ENCODE data around the gene LRRC74A.

Gene LRRC74A

DNA sequence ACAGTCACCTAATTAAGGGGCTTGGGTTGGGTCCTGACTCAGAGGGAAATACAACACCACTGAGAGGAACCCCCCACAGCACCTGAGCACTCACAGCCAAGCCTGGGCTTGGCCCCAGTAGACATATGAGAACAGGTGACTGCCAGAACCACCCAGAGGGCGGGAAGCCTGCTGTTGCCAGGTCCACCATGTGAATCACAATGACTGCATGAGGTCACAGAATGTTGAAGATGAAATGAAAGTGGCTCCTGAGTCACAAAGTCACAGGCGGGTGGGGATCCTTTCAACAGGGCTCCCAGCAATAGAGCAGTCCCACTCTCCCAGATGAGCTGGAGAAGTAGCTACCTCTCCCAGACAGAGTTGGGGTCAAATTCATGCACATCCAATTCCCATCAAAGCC, at the start of gene LRRC74A:
Gene LRRC74A (plus strand): TSS at position 287 of the 400 bp plus-strand sequence. CDS start 290 bp downstream, outside the sequence.
- Mint-ChIP-seq H3K36me3 (no peaks in the 10 kb centered on the region), H3K4me1 (no peaks in the 10 kb centered on the region), H3K9me3 (no peaks in the 10 kb centered on the region), H3K4me3 (no peak within 1 kb of the TSS), H3K27me3 (peaks cover 7% of the 10 kb centered on the region), H3K27ac (no peak within 1 kb of the TSS)
- ATAC-seq (ENCODE audit: low read depth) (no peak), DNase-seq (ENCODE audit: low spot score in 2 of 2) (no peak)

DNA sequence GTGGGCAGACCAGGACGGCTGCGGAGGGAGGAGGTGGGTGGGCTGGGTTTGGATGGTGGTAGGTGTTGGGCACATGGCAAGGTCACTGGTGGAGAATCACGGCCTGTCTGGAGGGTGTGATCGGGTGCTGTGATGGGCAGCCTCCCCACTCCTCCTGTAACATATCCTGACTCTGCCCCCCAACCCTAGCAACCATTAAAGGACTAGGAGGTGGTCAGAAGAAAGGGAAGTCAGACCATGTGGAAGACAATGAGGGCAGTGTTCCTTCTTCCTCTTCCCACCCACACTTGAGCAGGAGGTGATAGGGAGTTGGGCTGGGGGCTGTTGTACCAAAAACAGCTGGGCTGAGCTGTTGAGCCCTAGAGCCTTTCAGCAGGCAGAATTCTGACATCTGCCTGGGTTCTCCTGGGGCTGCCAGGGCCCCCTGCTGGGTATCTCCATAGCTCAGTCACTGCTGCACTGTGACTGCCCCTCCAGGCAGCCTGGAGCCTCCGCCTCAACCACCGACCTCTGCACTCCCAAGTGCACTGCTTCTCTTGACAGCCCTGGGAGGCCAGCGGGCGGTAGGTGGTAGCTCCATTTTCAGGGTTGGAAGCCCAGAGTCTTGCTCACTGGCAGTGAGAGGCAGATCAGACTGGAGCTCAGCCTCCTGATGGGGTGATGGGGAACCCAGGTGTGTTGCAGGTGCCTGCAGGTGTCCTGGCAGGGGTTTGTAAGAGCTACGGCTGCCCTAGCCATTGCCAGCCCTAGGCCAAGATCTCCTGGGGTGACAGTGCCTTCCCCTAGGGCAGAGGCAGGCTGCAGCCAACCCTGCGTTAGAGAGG, 49.6 kb upstream of the LRRC74A start:
- peaks cover 6% of the 10 kb centered on the region for H3K27me3 Mint-ChIP-seq
- H3K27ac Mint-ChIP-seq = no peak overlapping the region
- H3K4me3 Mint-ChIP-seq = no peak overlapping the region
- H3K9me3 Mint-ChIP-seq = no peaks in the 10 kb centered on the region
- H3K36me3 Mint-ChIP-seq = peaks cover 3% of the 10 kb centered on the region
- H3K4me1 Mint-ChIP-seq = no peaks in the 10 kb centered on the region
- DNase-seq (ENCODE audit: low spot score in 2 of 2) = no peak
- ATAC-seq (ENCODE audit: low read depth) = no peak

DNA sequence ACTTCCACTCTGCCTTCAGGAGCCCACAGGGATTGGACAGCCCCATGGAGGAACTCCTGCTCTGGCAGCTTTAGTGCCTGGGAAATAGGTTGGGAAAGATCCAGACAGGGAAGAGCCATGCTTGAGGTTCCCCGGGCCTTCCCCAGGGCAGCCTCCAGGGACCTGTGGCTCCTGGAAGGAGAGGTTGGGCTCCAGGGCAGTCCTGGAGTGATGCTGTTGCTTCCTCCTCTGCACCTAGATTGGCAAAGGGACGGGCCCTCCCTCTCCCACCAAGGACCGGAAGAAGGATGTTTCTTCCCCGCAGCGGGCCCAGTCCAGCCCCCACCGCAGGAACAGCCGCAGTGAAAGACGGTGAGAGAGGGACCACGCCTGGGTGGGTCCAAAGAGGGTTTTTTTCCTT, 48.5 kb upstream of the LRRC74A start:
- Mint-ChIP-seq H3K4me3 (no peak overlapping the region), H3K36me3 (peaks cover 3% of the 10 kb centered on the region), H3K9me3 (no peaks in the 10 kb centered on the region), H3K4me1 (no peaks in the 10 kb centered on the region), H3K27me3 (no peaks in the 10 kb centered on the region), H3K27ac (no peak overlapping the region)
- DNase-seq (ENCODE audit: low spot score in 2 of 2) (no peak), ATAC-seq (ENCODE audit: low read depth) (no peak)

DNA sequence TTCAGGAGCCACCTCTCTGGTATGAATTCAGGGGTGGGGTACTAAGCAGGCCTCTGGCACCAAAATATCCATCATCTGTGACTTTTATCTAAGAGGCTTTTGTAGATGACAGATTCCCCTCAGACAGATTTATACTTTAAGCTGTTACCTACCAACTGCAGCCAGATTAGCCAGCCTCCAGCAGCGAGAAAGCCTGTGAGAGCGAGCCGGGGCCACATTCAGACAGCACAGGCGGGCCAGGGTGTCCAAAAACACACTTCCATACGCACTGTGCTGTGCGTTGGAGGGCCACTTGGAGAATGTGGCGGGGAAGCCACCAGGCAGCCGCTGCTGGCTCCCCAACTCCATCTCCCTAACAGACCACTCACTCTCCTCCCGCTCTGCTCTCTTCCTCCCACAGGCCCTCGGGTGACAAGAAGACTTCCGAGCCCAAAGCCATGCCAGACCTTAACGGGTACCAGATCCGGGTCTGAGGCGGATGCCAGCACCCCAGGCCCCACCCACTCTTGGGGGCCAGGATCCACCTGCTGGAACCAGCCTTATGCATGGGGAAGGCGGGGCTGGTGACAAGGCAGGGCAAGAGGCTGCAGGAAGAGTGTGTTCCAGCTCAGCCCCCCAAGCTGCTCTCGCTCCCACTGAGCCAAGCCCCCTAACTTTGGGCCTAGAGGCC, 47.5 kb upstream of the LRRC74A start:
- Mint-ChIP-seq H3K4me1 (no peaks in the 10 kb centered on the region), H3K4me3 (no peak overlapping the region)

DNA sequence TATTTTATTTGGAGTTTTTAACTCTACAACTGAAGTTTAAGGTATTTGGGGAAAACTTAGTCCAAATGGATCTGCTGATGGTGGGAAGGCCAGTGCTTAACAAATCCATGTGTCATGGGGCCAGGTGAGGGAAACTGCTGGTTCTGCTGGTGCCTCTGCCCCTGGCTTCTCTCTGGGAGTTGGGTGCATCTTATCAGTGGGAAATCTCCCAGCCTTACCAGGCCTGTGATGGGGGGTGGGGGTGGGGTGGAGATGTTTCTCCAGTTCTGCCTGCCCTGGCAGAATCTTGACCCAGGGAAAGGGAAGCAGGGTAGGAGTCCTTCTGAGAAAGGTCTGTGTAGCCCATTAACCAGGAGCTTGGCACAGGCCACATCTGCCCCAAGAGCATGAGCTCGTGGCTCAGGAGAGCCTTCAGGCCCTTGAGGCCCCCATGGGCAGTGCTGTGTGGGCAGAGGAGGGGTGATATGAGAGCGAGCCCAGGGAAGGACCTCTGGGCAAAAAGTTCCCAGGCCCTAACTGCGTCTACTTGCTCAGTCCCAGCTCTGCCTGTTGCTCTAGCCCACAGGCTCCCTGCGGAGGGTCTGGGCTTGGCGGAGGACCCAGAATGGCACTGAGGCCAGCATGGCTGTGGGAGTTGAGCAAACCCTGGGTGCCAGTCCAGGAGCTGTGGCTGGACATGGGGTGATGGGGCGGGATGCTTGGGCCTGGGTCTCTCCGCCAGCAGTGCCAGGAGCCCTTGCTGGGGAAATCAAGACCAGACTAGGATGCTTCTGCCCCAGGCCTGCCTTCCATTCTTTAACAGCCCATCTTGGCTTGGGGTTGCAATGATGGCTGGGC, 46.8 kb upstream of the LRRC74A start:
- DNase-seq (ENCODE audit: low spot score in 2 of 2) (no peak), ATAC-seq (ENCODE audit: low read depth) (no peak)
- Mint-ChIP-seq H3K27me3 (no peaks in the 10 kb centered on the region), H3K4me1 (no peaks in the 10 kb centered on the region), H3K36me3 (peaks cover 5% of the 10 kb centered on the region), H3K27ac (peak overlapping the region; percentile 3), H3K4me3 (no peak overlapping the region), H3K9me3 (no peaks in the 10 kb centered on the region)

More for the DNA sequence above, 47.5 kb upstream of the LRRC74A start:
- DNase-seq (ENCODE audit: low spot score in 2 of 2) (no peak), ATAC-seq (ENCODE audit: low read depth) (no peak)
- Mint-ChIP-seq H3K9me3 (no peaks in the 10 kb centered on the region), H3K27ac (no peak overlapping the region), H3K36me3 (peaks cover 3% of the 10 kb centered on the region), H3K27me3 (no peaks in the 10 kb centered on the region)

DNA sequence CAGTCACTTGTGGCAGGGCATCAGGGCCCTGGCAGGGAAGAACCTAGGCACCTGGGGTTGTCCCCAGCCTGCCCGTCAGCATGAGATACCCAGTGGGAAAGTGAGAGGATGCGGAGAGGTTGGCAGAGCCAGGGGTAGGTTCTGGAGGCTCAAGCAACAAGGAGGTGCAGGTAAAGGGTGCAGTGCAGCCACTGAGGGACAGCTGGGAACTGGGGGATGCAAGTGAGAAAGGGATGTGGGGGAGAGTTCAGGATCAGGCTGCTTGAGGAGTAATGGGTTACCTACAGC, 46.2 kb upstream of the LRRC74A start:
- DNase-seq (ENCODE audit: low spot score in 2 of 2) (no peak), ATAC-seq (ENCODE audit: low read depth) (no peak)
- H3K27ac Mint-ChIP-seq = peak overlapping the region; percentile 3
- no peak overlapping the region for H3K4me3 Mint-ChIP-seq
- peaks cover 7% of the 10 kb centered on the region for H3K36me3 Mint-ChIP-seq
- no peaks in the 10 kb centered on the region for H3K9me3 Mint-ChIP-seq
- H3K27me3 Mint-ChIP-seq = no peaks in the 10 kb centered on the region
- H3K4me1 Mint-ChIP-seq = no peaks in the 10 kb centered on the region

DNA sequence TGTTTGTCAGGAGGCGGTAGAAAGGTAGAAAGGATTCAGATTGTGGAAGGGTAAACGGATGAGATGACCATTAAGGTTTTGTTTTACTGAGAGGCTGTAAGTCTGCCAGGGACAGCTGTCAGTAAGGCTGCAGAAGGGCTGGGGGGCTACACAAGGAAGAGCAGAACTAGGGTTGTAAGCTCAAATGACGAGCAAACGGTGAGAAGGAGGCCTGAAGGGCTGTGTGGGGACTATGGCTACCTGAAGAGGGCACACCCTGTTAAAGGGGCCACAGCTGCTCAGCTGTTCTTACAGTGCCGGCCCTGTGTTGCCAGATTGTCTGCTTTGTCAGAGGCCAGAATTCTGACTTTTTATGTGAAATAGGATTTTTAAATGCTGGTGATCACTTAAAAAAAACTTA, 45.8 kb upstream of the LRRC74A start:
- H3K27me3 Mint-ChIP-seq = no peaks in the 10 kb centered on the region
- DNase-seq (ENCODE audit: low spot score in 2 of 2) = no peak
- no peaks in the 10 kb centered on the region for H3K4me1 Mint-ChIP-seq
- no peaks in the 10 kb centered on the region for H3K9me3 Mint-ChIP-seq
- H3K4me3 Mint-ChIP-seq = no peak overlapping the region
- ATAC-seq (ENCODE audit: low read depth) = no peak
- H3K27ac Mint-ChIP-seq = peak overlapping the region; percentile 3
- peaks cover 8% of the 10 kb centered on the region for H3K36me3 Mint-ChIP-seq

DNA sequence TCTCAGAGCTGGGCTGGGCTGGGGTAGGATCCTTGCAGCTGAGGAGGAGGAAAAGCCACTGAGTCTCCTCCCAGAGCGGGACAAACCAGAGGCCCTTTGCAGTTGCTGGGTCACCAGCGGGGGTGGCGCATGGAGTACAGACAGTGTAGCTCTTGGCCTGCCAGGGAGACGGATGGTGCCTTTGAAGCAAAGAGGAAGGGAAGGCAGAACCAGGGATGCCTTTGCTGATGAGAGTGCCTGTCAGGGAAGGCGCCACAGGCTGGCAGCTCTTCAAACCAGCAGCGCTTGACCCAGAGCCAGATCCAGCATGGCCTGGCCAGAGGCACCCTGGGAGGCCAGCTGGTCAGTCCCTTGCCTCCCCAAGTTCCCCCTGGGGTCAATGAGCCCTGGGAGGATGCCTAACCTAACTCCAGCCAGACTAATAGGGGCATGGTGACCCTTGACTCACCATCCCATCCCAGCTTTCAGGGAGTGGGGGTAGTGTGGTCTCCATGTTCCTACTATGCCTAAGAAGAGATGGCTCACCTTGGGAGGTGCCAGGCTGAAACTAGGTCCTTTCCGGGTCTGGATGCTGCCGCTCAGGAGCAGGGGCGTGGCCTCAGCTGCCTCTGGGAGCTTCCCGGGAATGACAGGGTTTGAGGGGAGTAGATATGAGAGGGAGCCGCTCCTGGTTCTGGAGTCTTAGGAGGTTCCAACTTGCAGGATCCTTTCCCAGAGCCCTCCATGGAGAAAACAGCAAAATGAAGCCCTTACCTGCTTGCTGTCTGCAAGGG, 45.1 kb upstream of the LRRC74A start:
- Mint-ChIP-seq H3K36me3 (peaks cover 10% of the 10 kb centered on the region), H3K27me3 (no peaks in the 10 kb centered on the region), H3K4me1 (no peaks in the 10 kb centered on the region), H3K27ac (no peak overlapping the region), H3K9me3 (no peaks in the 10 kb centered on the region), H3K4me3 (no peak overlapping the region)
- ATAC-seq (ENCODE audit: low read depth) (no peak), DNase-seq (ENCODE audit: low spot score in 2 of 2) (no peak)

DNA sequence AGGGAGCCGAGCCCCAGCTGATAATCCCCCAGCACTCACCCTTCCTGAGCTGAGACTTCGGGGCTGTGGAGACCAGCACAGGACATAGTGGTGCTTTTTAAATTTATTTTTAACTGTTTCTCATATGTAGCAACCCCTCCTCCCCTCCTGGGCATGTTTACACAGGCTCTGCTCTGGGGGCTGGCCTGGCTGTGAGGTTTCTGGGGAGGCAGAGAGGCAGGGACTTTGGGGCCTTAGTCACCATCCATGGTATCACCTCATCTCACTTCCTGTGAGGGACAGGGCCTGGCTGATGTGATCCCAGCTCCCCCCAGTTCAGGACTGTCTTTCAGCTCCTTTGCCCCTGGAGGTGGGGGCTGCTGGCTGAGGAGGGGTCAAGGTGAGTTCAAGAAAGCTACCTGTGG, 44.6 kb upstream of the LRRC74A start:
- Mint-ChIP-seq H3K4me1 (no peaks in the 10 kb centered on the region), H3K4me3 (no peak overlapping the region), H3K9me3 (no peaks in the 10 kb centered on the region), H3K36me3 (peaks cover 13% of the 10 kb centered on the region), H3K27me3 (no peaks in the 10 kb centered on the region), H3K27ac (no peak overlapping the region)
- ATAC-seq (ENCODE audit: low read depth) (no peak), DNase-seq (ENCODE audit: low spot score in 2 of 2) (no peak)

DNA sequence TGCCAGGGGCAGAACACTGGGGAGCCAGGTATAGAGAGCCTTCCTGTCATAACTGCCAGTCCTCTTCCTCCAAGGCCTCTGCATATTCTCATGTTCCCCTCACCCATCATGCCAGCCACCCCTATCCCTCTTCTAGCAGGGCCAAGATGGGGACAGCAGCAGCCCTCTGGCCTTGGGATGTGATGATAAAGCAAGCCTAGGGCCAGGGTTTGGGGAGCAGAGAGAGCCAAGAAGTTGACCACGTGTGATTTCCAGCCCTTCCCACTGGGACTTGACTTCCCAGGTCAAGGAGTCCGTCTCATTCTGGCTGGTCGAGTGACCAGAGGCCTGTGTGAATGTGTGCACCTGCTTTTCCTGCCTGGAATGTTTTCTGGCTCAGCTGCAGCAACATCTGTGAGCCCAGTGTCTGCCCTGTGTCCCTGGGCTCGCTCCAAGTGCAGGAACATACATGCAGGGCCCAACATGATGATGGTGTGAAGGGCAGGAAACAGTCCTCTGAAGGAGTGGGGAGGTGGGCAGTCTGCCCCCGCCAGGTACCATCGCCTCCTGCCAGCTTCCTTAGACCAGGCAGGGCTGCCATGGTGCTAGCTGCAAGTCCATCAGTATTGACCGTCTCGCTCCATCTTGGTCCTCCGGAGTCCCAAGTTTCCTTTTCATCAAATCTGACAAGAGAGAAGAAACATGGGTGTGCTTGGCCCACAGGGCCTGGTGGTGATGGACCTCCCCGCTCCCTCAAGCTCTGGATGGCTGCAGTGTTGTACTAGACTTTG, 43.9 kb upstream of the LRRC74A start:
- ATAC-seq (ENCODE audit: low read depth) = no peak
- no peak overlapping the region for H3K4me3 Mint-ChIP-seq
- no peak for DNase-seq (ENCODE audit: low spot score in 2 of 2)

DNA sequence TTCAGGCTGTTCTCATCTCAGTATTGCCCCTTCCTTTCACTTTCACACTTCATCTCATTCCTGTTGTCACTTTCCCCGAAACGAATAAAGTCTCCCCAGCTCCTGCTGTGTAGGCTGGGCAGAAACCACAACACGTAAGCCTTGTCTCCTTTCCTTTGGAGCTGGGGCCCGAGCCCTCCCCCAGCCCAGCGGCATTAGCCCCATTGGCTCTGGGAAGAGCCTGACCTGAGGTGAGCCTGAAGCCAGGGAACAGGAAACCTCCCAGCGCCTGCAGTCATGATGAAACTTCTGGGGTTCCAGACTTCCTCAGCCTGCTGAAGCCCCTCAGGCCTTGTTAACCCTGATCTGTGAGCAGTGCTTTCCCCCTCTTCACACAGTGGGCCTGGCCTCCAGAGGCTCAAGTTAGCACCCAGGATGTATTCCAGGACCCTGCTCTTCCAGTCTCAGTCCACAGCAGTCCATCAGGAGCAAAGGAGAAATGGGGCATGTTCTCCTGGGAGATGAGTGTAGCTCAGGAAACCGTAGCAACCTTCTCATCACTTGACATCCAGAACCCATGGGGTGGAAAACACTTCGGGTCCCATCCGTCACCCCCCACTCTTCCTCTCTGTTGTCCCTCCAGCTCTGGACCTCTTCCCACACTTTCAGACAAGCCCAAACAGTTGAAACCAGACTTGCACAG, 43.2 kb upstream of the LRRC74A start:
- Mint-ChIP-seq H3K27ac (peak overlapping the region; percentile 17), H3K27me3 (no peaks in the 10 kb centered on the region), H3K4me1 (no peaks in the 10 kb centered on the region), H3K36me3 (peaks cover 19% of the 10 kb centered on the region), H3K9me3 (no peaks in the 10 kb centered on the region), H3K4me3 (no peak overlapping the region)
- DNase-seq (ENCODE audit: low spot score in 2 of 2) (no peak), ATAC-seq (ENCODE audit: low read depth) (no peak)

More for the DNA sequence above, 43.9 kb upstream of the LRRC74A start:
- H3K9me3 Mint-ChIP-seq = no peaks in the 10 kb centered on the region
- H3K27me3 Mint-ChIP-seq = no peaks in the 10 kb centered on the region
- peaks cover 14% of the 10 kb centered on the region for H3K36me3 Mint-ChIP-seq
- peak overlapping the region; percentile 17 for H3K27ac Mint-ChIP-seq
- H3K4me1 Mint-ChIP-seq = no peaks in the 10 kb centered on the region

DNA sequence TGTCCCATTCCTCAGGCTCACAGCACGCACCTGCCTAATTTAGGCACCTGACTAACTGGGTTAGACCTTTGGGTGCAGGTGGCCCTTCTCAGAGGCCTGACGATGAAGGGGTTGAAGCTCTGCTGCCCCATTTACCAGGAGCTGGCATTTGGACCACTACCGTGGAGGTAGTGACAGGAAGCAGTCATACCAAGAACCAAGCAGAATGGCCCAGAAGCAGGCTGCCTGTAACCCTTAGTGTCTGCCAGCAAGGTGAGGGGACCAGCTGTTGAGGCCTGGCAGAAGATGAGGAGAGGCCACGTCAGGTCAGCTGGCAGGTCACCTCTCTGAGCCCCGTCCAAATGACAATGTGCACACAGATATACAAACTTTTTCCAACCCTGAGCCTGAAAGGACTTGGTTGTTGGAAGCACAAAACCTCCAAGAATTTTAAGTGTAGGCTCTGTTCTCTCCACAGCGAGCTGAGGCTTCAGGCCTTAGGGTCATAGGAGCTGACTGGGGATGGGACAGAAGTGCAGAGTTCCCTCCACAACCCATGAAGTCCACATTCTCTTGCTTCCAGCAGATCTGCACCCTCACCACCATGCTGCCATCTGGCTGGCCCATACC, 41.8 kb upstream of the LRRC74A start:
- Mint-ChIP-seq H3K4me3 (no peak overlapping the region), H3K36me3 (peaks cover 27% of the 10 kb centered on the region), H3K27ac (no peak overlapping the region), H3K27me3 (no peaks in the 10 kb centered on the region), H3K4me1 (no peaks in the 10 kb centered on the region), H3K9me3 (no peaks in the 10 kb centered on the region)
- no peak for ATAC-seq (ENCODE audit: low read depth)
- no peak for DNase-seq (ENCODE audit: low spot score in 2 of 2)

Data from memory B cell (primary cell).